Measurements from ENCODE around the gene OSCP1.

- TF ChIP-seq, protein P1, sequence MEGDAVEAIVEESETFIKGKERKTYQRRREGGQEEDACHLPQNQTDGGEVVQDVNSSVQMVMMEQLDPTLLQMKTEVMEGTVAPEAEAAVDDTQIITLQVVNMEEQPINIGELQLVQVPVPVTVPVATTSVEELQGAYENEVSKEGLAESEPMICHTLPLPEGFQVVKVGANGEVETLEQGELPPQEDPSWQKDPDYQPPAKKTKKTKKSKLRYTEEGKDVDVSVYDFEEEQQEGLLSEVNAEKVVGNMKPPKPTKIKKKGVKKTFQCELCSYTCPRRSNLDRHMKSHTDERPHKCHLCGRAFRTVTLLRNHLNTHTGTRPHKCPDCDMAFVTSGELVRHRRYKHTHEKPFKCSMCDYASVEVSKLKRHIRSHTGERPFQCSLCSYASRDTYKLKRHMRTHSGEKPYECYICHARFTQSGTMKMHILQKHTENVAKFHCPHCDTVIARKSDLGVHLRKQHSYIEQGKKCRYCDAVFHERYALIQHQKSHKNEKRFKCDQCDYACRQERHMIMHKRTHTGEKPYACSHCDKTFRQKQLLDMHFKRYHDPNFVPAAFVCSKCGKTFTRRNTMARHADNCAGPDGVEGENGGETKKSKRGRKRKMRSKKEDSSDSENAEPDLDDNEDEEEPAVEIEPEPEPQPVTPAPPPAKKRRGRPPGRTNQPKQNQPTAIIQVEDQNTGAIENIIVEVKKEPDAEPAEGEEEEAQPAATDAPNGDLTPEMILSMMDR (IDR thresholded peaks at IDR 0.05), result no peak
- TF ChIP-seq EP300 (IDR thresholded peaks at IDR 0.05) (no peak), POLR2A (IDR thresholded peaks at IDR 0.05) (no peak)
Measured at GRCh38 chr1:36448530-36449056, 1.7 kb downstream of the OSCP1 start.
